Measurements from ENCODE around the gene C18orf32. TPM values are rescaled to one million over a fixed set of nuclear protein-coding genes. Genes with fewer than 3 reads are reported as not detected.
"Not testable (repeated sequence)": the region's sequence is repeated elsewhere in the genome, so short reads cannot be mapped to it uniquely, and the experiment has no call there.

The C18orf32 gene
- total RNA-seq, 1 donor from 2014 or later, result 48.6 TPM

GRCh38 chr18:49519101-49519971 lies 32.3 kb upstream of the C18orf32 start:
- H3K27me3 Mint-ChIP-seq (ENCODE audit: low read depth), result no peaks in the 10 kb centered on the region
- H3K27ac Mint-ChIP-seq (ENCODE audit: unreplicated experiment), result no peak overlapping the region
- H3K4me1 Mint-ChIP-seq (ENCODE audit: low read depth), result no peaks in the 10 kb centered on the region
- H3K9me3 Mint-ChIP-seq (ENCODE audit: low read depth), result no peaks in the 10 kb centered on the region
- DNase-seq (ENCODE audit: low spot score), result no peak
- no peaks in the 10 kb centered on the region for H3K36me3 Mint-ChIP-seq (ENCODE audit: low read depth)
- H3K4me3 Mint-ChIP-seq (ENCODE audit: unreplicated experiment), result no peak overlapping the region
- TF ChIP-seq, protein P1, sequence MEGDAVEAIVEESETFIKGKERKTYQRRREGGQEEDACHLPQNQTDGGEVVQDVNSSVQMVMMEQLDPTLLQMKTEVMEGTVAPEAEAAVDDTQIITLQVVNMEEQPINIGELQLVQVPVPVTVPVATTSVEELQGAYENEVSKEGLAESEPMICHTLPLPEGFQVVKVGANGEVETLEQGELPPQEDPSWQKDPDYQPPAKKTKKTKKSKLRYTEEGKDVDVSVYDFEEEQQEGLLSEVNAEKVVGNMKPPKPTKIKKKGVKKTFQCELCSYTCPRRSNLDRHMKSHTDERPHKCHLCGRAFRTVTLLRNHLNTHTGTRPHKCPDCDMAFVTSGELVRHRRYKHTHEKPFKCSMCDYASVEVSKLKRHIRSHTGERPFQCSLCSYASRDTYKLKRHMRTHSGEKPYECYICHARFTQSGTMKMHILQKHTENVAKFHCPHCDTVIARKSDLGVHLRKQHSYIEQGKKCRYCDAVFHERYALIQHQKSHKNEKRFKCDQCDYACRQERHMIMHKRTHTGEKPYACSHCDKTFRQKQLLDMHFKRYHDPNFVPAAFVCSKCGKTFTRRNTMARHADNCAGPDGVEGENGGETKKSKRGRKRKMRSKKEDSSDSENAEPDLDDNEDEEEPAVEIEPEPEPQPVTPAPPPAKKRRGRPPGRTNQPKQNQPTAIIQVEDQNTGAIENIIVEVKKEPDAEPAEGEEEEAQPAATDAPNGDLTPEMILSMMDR (IDR thresholded peaks at IDR 0.05), result no peak

DNA sequence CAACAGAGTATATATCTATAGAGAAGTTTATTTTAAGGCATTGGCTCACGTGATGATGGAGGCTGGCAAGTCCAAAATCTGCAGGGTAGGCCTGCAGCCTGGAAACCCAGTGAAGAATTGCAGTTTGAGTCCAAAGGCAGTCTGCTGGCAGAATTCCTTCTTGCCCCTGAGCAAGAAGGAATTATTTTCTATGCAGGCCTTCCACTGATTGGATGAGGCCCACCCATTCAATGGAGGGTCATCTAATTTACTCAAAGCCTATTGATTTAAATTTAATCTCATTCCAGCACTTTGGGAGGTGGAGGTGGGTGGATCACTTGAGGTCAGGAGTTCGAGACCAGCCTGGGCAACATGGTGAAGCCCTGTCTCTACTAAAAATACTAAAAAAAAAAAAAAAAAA lies 30.4 kb upstream of the C18orf32 start:
- TF ChIP-seq, protein P1 (IDR thresholded peaks at IDR 0.05), result no peak
- H3K36me3 Mint-ChIP-seq (ENCODE audit: low read depth), result no peaks in the 10 kb centered on the region
- no peak for DNase-seq (ENCODE audit: low spot score)
- H3K27ac Mint-ChIP-seq (ENCODE audit: unreplicated experiment), result no peak overlapping the region
- no peaks in the 10 kb centered on the region for H3K4me1 Mint-ChIP-seq (ENCODE audit: low read depth)
- no peaks in the 10 kb centered on the region for H3K9me3 Mint-ChIP-seq (ENCODE audit: low read depth)
- H3K27me3 Mint-ChIP-seq (ENCODE audit: low read depth), result no peaks in the 10 kb centered on the region
- no peak overlapping the region for H3K4me3 Mint-ChIP-seq (ENCODE audit: unreplicated experiment)

DNA sequence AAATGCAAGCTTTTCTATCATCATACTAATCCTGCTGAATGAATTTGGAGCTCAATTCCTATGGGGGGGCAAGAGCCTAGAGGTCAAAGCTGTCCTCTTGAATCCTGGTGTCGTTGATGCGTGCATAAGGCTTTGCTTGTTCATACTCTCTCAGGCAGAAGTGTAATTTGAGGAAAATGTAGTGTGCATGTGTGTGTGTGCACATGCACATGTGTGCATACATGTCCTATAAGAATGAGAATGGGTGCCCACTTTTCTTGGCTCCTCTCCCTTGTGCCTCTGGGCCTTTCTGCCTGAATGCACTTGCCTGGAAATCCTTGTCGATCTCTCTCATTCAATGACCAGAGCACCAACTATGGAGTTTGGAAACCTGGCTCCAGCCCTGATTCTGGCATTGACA lies 28.5 kb upstream of the C18orf32 start:
- Mint-ChIP-seq H3K27me3 (ENCODE audit: low read depth) (no peaks in the 10 kb centered on the region), H3K4me1 (ENCODE audit: low read depth) (no peaks in the 10 kb centered on the region), H3K4me3 (ENCODE audit: unreplicated experiment) (no peak overlapping the region), H3K27ac (ENCODE audit: unreplicated experiment) (no peak overlapping the region), H3K9me3 (ENCODE audit: low read depth) (no peaks in the 10 kb centered on the region), H3K36me3 (ENCODE audit: low read depth) (no peaks in the 10 kb centered on the region)
- DNase-seq (ENCODE audit: low spot score), result no peak
- TF ChIP-seq, protein P1 (IDR thresholded peaks at IDR 0.05), result no peak

DNA sequence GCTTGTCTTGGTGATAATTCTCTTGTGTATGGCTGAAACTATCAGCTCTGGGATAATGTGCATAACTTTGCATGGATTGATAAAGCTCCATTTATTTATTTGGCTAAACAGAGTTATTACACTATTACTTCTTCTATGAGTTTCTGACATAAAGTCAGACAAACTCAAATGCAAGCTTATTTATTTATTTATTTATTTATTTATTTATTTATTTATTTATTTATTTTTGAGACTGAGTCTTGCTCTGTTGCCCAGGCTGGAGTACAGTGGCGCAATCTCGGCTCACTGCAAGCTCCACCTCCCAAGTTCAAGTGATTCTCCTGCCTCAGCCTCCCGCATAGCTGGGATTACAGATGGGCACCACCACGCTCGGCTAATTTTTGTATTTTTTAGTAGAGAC lies 28.0 kb upstream of the C18orf32 start:
- H3K27me3 Mint-ChIP-seq (ENCODE audit: low read depth); H3K9me3 Mint-ChIP-seq (ENCODE audit: low read depth); H3K36me3 Mint-ChIP-seq (ENCODE audit: low read depth); H3K4me1 Mint-ChIP-seq (ENCODE audit: low read depth); DNase-seq (ENCODE audit: low spot score); H3K27ac Mint-ChIP-seq (ENCODE audit: unreplicated experiment); H3K4me3 Mint-ChIP-seq (ENCODE audit: unreplicated experiment): not testable (repeated sequence)

DNA sequence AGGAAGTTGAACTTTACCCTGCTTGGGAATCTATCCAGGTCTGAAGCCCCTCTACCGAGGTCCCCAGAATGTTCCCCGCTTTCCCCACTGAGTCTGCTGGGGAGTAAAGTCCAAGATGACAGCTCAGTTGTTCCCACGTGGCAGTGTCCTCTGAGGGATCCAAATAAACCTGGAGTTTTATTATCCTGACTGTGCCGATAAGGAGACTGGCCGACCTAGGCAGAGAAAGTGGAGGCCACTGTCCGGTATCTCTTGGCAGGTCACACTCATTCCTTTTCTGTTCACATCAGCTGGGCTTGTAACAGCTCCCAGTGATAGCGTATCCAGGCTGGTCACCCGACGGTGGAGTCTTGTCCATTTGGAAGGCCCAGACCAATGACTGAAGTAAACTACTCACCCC lies 27.5 kb upstream of the C18orf32 start:
- TF ChIP-seq, protein P1 (IDR thresholded peaks at IDR 0.05), result no peak
- DNase-seq (ENCODE audit: low spot score), result no peak
- Mint-ChIP-seq H3K27me3 (ENCODE audit: low read depth) (no peaks in the 10 kb centered on the region), H3K4me3 (ENCODE audit: unreplicated experiment) (no peak overlapping the region), H3K9me3 (ENCODE audit: low read depth) (no peaks in the 10 kb centered on the region), H3K36me3 (ENCODE audit: low read depth) (no peaks in the 10 kb centered on the region), H3K27ac (ENCODE audit: unreplicated experiment) (no peak overlapping the region), H3K4me1 (ENCODE audit: low read depth) (no peaks in the 10 kb centered on the region)

DNA sequence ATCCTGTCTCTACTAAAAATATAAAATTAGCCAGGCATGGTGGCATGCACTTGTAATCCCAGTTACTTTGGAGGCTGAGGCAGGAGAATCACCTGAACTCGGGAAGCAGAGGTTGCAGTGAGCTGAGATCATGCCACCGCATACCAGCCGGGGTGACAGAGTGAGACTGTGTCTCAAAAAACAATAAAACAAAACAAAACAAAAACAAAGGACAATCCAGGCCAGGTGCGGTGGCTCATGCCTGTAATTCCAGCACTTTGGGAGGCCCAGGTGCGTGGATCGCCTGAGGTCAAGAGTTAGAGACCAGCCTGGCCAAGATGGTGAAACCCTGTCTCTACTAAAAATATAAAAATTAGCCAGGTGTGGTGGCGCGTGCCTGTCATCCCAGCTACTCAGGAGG lies 25.8 kb upstream of the C18orf32 start:
- DNase-seq (ENCODE audit: low spot score); H3K36me3 Mint-ChIP-seq (ENCODE audit: low read depth); H3K4me1 Mint-ChIP-seq (ENCODE audit: low read depth); H3K27me3 Mint-ChIP-seq (ENCODE audit: low read depth); H3K9me3 Mint-ChIP-seq (ENCODE audit: low read depth); H3K27ac Mint-ChIP-seq (ENCODE audit: unreplicated experiment); H3K4me3 Mint-ChIP-seq (ENCODE audit: unreplicated experiment): not testable (repeated sequence)
